ENCODE data around the gene SHISAL1.

The SHISAL1 gene

DNA sequence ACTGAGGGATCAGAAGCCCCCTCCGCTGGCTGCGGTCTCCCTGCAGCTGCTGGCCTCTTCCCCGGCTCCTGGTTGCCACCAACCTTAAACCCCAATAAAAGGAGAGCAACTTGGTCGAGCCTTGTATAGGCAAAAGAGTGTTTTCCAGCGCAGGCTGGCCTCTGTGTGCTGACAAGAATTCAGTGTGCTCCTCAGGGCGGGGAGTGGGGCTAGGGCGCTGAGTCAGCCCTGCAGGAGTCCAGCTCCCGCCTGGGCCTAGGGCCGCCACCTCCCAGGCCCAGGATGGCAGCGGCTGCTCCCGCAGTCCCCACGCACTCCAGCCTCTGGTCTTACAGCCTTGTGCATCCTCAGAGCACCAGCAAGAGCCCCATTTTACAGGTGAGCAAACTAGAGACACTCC is at the start of gene SHISAL1:
TSS of gene SHISAL1 (minus strand) at position 186 of the 400 bp plus-strand sequence. CDS start 12,006 bp downstream, outside the sequence.
- DNase-seq (ENCODE audit: insufficient read length, low spot score) = no peak
- no peak for FAIRE-seq

DNA sequence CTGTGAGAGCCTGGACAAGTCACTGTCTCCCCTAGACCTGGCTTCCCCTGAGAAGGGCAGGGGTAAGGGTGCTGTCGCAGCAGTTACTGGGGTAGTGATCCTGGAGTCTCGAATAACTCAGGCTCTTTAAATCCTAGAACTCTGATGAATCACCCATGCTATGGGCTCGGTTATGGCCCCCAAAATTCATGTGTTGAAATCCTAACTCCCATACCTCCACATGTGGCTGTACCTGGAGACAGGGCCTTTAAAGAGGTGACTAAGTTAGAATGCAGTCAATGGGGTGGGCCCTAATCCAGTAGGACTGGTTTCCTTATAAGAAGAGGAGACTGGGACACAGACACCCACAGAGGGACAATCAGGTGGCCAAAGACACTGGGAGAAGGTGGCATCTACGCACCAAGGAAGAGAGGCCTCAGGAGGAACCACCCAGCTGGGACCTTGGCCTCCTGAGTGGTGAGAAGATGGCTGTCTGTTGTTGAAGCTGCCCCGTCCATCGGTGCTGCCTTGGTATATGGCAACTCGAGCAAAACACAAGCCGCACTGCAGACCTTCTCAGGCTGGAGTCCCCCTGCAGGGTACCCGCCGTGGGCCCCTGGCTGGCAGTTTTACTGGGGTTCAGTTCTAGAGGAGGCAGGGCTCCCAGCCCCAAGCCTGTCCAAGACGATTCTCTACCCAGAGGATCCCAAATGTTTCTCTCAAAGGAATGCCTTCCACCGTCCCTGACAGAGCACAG is 48.8 kb upstream of the SHISAL1 start:
- FAIRE-seq (no peak), DNase-seq (ENCODE audit: insufficient read length, low spot score) (no peak)

DNA sequence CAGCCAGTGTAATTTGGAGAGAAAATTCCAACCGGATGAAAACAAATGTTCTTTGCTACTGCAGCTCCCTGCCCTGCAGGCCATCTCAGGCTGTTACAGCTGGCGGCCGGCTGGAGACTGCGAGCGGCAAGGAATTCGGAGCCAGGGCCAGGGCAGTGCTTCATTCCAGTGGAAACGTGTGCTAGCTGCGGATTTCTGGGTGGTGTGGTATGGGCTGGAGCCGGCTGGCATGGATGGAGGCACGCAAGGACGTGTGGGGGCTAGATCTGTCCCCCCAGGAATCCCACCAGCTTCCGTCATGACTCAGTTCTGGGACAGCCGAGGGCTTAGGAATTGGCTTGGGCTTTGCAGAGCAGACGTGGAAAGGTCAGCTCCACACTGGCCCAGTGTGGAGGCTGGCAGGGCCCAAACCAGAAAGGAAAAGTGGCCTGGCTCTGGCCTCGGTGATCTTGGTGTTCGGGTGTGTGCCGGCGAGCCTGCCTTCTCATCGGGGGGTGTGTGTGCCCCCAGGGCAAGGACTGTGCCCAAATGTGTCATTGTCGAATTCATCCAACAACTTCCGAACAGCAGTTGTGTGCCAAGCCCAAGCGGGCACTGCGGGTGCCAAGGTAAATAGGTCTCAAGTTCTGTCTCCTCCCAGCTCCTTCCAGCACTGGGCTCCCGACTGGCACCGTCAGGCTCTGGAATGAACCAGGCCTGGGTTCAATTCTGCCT is 48.1 kb upstream of the SHISAL1 start:
- DNase-seq (ENCODE audit: insufficient read length, low spot score) (no peak), FAIRE-seq (no peak)

DNA sequence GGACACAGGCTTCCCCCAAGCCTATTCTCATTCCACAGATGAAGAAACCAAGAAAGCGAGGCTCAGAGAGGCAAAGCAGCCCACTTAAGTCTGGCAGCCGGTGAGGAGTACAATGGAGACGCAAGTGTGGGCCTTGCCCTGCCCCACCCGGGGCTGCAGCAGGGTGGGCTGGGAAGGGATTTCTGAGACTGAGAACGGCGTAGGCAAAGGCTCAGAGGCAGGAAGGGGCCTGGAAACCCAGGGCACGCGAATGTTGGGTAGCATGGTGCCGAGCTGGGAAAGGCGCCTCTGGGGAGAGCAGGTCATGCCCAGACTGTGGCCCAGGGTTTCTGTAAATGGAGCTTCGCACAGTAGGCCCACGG is 47.5 kb upstream of the SHISAL1 start:
- DNase-seq (ENCODE audit: insufficient read length, low spot score) (no peak), FAIRE-seq (no peak)

DNA sequence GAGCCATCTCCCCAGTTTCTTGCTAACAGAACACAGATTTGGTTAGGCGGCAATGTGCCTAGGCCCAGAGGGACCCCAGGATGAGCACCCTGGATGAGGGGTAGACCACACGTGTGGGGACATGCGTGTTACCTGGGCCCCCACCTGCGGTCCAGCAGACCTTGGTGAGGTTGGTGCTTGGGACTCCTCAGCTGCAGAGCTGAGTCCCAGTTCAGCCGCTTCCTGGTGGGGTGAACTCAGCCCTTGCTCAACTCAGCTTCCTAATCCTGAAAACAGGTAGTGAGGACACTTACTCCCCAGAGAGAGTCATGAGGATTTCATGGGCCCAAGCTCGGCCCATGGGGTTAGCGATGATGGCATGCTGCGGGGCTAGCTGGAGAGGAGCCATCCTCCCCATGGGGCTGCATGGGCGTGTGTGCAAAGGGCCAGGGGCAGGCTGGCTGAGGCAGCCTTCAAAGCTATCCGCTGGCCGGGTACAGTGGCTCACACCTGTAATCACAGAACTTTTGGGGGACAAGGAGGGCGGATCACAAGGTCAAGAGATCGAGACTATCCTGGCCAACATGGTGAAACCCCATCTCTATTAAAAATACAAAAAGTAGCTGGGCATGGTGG is 46.9 kb upstream of the SHISAL1 start:
- DNase-seq (ENCODE audit: insufficient read length, low spot score) (no peak), FAIRE-seq (no peak)

DNA sequence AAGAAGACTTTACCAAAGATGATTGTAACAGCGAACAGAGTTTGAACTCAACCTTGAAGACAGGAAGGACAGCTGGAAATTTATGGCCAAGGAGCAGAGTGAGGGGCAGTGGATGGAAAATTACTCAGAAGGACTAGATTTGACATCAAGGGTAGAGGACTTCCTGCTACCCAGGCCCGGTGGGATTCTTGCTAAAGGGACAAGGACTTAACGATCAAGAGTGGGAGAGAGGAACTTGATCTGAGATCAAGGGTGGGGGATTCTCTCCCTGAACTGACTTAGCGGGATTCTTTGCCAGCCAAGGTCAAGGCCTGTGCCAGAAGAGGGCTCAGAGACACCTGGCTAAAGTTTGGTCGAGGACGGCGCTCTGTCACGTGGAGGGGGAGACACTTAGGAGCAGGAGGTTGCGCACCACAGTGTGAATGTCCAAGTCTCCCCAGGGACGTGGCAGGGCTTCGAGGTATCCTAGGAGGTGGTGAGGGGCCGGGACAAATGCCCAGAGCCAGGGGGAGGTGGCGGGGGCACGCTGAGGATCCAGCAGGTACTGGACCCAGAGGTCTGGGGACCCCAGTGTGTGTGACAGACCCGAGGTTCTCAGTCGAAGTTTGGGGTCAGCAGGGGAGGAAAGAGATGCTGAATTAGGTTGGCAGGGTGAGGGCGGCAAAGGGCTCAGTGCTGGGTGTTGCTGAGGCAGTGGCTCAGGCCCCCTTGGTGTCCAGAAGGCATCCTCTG is 46.1 kb upstream of the SHISAL1 start:
- DNase-seq (ENCODE audit: insufficient read length, low spot score) (no peak), FAIRE-seq (no peak)

DNA sequence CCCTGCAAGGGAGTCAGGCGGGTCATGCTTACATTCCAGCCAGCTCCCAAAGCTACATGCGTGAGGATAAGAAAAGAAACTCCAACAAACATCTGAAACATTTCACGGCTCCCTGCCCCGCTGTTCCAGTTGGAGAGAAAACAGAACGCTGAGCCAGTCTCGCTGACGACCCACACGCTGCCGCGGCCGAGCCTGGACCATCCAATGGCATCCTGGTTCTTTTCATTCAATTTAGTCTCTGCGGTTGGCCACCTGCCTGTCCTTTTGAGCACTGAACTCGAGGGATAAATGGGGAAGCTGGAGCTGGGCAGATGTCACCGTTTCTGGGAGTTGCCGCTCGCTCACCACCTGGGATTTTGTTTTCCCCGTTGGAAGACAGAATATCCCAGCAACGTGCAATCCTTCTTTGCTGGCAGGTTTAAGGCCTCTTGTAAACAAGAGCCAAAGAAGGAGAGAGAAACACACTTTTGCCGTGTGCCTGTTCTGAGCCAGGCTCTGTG is 45.3 kb upstream of the SHISAL1 start:
- FAIRE-seq (no peak), DNase-seq (ENCODE audit: insufficient read length, low spot score) (no peak)

DNA sequence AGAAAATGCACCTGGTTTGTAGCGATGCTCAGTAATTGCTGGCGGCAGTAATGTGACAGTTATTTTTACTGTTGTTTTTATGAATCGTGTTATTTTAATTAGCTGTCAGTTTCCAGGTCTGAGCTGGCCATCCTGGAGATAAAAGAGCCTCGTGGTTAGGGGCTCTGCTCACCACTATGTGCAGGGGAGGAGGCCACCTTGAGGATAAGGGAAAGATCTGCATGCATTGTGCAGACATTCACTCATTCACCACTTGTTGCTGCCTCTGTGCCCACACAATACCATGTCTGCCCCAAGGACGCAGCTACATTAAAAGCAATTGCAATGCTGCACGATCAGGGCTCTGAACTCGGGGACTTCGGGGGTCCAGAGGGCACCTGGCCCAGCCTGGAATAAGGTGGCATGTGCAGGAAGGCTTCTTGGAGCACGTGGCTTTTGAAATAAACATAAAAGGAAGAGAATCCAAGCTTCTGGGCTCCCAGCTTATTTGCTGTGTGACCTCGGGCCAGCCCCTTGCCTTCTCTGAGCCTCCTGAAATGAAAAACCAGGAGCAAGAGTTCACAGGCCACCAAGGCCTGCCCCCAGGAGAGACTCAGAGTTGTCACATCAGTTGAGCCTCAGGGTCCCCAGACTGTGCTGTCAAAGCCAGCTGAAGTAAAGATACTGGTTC is 44.7 kb upstream of the SHISAL1 start:
- no peak for FAIRE-seq

DNA sequence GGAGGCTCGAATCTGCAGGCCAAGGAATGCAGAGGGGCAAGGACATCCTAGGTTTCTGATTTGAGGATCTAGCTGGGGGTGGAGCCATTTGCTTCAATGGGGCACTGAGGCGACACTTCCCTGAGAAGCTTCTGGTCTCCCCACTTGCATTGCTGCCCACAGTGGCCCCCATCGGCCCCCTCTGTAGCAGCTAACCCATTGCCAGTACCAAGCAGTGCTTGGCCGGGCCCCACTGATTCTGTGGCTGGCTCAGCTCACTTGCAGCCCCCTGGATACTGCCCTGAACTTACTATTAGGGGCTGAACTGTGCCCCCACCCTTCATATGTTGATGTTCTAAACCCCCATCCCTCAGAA is 42.9 kb upstream of the SHISAL1 start:
- FAIRE-seq = no peak
- no peak for DNase-seq (ENCODE audit: insufficient read length, low spot score)

More for the DNA sequence above, 44.7 kb upstream of the SHISAL1 start:
- no peak for DNase-seq (ENCODE audit: insufficient read length, low spot score)

DNA sequence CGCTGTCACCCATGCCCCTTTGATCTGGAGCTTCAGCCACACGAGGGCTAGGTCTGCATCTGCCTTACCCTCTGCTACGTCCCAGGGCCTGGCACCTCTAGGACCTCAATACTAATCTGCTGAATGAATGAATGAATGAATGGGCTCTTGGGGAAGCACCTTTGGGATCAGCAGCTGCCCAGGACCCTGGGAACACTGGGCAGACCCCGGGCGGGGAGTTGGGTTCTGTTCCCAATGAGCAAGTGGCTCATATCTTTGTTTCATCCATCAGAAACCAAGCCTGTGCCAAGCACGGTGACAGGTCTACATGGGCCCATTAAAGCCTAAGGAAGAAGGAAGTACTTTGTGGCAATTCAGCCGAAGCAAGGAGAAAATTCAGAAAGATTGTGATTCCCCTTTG is 41.5 kb upstream of the SHISAL1 start:
- FAIRE-seq (no peak), DNase-seq (ENCODE audit: insufficient read length, low spot score) (no peak)

DNA sequence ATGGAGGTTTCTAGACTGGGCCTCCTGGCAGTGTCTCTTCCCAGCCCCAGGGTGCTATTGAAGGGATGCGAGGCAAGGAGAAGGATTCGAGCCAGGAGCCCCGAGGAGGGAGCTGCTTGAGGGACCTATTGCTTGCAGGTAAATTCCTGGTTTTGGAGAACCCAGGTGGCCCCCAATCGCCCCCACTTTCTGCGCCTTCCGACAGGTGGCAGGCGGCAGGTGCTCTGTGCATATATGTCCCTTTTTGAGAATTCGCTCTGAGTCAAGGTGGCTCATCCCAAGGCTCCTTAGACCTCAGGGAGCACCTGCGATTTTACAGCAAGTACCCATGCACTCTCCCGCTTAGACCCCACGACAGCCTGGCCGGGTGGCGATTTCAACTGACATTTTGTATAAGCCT is 40.3 kb upstream of the SHISAL1 start:
- FAIRE-seq (no peak), DNase-seq (ENCODE audit: insufficient read length, low spot score) (no peak)

DNA sequence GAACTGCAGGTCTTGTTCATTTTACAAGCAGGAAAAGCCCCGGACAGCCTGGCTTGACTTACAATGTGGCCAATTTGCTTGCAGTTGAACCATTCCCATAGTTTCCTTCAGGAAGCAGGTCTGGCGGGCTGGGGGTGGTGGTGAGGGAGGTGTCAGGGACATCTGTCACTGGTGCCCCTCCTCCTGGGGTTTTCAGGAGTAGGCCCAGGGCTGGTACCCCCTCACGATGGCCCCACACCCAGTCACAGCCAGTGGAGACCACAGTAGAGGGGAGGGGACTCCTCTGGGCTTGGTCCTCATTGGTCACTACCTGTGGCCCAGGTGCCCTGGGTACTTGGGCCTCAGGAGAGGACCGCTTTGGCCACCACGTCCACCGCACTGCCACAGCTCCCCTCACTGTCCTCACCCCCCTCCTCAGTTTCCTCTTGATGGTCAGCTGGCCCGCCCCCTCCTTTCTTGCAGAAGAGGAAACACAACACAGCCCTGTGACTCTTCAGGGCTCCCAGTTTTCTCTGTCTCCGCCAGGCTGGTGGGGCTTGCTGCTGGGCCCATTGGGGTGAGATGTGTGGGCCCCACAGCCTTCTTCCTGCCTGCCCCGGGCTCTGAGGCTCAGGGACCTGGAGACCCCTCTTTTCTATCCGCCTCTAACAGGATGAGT is 39.8 kb upstream of the SHISAL1 start:
- no peak for DNase-seq (ENCODE audit: insufficient read length, low spot score)
- FAIRE-seq = no peak

DNA sequence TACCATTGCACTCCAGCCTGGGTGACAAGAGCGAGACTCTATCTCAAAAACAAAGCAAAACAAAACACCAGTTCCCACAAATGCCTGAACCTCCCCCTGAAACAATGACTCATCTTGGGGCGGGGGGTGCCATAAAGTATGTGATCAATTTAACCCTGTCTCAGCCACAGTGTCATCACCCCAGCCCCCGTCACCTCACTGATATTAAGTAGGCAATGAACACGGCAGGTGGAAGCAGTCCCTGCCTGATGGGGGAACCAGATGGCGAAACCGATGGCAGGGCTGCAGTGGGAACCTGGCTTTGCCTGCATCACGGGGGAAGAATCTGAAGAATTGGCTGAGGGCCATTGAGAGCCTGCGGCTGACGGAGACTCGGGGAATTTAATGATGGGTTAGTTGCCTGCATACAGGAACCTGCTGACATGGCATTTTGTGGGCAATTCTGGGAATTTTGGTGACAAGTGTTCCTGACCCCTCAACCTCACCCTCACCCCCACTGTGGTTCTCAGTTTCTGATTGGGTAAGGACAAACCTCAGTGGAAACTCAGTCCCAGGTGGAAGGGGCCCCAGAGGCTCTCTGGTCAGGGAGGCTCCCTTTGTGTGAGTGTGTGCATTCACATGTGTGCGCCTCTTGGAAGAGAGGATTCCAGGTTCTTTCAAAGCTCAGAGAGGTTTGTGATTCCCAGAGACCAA is 39.1 kb upstream of the SHISAL1 start:
- no peak for FAIRE-seq
- DNase-seq (ENCODE audit: insufficient read length, low spot score) = no peak

DNA sequence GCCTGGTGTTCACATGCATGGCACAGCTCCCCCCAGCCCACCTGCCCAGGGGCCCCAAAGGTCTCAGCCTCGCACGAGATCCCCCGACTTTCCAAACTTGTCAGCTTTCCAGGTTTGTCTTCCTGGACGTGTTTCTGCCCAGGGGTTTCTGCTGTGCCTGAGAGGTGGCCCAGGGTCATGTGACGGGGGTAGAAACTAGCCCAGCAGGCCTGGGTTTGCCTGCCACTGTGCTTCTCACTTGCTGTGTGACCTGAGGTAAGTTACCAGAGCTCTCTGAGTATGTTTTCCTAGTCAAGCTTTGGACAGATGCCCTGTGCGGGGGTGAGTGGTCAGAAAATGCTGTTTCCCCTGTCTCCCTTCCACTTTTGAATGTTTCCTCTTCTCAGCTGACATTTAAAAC is 38.3 kb upstream of the SHISAL1 start:
- DNase-seq (ENCODE audit: insufficient read length, low spot score) (no peak), FAIRE-seq (no peak)

DNA sequence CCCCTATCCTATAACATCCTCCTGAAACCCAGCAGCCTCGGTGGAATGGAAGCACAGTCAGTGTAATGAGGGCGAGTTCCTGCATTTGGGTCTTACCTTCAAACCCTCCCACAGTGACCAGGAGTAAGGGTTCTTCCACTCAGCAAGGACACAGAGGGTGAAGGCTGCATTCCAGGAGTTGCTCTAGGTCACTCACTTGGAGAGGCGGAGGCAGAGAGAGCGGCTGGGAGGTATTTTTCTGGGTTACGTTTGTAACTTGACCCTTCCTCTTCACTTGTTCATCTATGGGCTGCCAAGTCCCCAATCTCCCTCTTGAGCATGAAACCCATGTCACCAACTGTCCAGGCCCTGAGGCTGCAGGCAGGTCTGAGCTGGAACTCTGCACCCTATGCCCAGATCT is 36.8 kb upstream of the SHISAL1 start:
- no peak for DNase-seq (ENCODE audit: insufficient read length, low spot score)
- FAIRE-seq = no peak

DNA sequence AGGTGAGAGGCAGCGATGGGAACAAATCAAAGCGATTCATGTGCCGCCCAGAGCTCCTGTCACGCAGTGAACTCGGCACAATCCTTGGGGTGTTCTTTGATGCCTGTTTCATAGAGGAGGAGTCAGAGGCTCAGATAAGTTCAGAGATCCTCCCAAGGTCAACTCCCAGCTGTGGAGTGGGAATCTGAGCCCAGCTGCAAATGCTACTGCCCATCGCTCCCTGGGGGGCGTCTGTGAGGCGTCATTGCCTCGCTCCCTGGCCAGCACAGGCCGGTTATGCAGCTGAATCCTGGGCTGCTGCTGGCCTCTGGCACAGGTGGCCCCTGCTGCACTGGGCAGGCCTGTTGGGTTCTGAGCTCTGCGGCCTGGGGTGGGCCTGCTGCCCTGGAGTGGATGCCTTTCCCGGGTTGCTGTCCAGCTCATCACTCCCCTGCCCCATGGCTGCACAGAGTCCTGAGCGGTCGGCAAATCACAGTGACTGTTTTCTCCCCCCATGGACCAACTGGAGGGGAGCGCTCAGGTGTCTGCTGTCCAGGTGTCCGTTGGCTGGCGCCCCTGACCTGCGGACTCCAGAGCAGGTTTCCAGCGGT is 36.3 kb upstream of the SHISAL1 start:
- FAIRE-seq (no peak), DNase-seq (ENCODE audit: insufficient read length, low spot score) (no peak)

DNA sequence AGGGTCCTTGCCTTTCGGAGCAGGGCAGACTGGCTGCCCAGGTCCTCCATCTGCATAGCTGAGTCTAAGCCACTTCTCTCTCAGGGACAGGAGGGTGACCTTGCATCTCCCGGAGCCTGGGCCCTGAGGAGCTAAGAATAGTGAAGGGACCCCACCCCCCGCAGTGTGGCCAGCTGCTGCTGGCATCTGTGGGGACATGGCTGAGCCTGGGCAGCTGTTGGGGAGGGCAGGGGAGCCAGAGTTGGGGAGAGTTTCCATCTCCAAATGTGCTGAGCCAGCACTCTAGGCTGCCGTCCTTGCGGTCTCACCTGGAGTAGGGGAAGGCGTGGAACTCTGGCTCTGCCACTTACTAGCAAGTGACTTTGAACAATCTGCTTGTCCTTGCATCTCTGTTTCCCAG is 34.8 kb upstream of the SHISAL1 start:
- DNase-seq (ENCODE audit: insufficient read length, low spot score) (no peak), FAIRE-seq (no peak)

DNA sequence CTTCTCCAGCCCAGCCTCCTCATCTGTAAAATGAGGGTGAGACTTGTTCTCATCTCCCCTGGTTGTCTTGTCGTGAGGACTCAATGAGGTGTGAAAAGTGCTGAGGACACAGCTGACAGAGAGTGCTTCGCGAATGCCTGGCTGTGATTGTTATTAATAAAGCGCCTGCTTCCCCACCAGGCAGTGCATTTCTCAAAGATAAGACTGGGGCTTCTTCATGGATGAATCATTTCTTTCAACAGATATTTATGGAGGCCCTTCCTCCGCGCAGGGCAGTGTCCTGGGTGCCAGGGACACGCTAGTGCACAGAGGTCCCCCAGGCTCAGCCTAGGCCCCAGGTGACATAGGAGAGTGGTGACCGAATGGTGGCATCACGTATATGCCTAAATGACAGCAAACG is 34.3 kb upstream of the SHISAL1 start:
- FAIRE-seq (no peak), DNase-seq (ENCODE audit: insufficient read length, low spot score) (no peak)

DNA sequence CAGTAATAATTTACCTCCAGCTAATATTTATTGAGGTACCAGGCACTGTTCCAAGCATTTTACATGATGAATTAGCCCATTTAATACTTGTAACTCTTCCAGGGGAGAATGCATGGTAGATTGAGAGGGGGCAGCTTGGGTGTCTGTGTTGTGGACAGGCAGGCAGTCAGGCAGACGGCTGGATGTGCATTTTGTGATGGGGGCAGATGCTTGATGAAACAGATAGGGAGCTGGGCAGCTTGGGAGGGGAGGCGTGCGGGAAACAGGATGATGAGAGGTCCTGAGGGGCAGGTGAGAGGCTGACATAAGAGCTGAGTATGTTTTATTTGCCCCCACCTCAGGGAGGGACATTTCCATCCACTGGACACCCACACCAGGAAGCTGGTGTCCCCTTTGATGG is 33.1 kb upstream of the SHISAL1 start:
- DNase-seq (ENCODE audit: insufficient read length, low spot score) (no peak), FAIRE-seq (no peak)
